Left forelimb (tissue), 1 donor: Measurements from ENCODE around the gene SRSF9.
A peak's percentile ranks its signal among the peaks of the same experiment; 100 is the strongest.
"Not testable (repeated sequence)": the region's sequence is repeated elsewhere in the genome, so short reads cannot be mapped to it uniquely, and the experiment has no call there.

Experiments
- DNase-seq: peaks from one replicate; pipeline ENCODE4 v3.0.0-alpha.2; 2018; ENCODE audit warnings: low spot score

SRSF9 gene

GRCh38 chr12:120447992-120448391 is 21.6 kb downstream of the SRSF9 start:
- DNase-seq = no peak

- not testable (repeated sequence) for DNase-seq
These were observed 22.7 kb downstream of the SRSF9 start for GRCh38 chr12:120446844-120447178.

- DNase-seq = peak; percentile 95
These were observed 23.4 kb downstream of the SRSF9 start, which contains the start of the genes GATC and TRIAP1 for GRCh38 chr12:120445911-120446843. Gene GATC (plus strand): TSS chr12:120446444. CDS start chr12:120446481, 37 bp downstream. Gene TRIAP1 (minus strand): TSS chr12:120446384. CDS start chr12:120446372, 12 bp downstream.

GRCh38 chr12:120444676-120445075 is 24.9 kb downstream of the SRSF9 start:
- no peak for DNase-seq

- DNase-seq = peak; percentile 69
These were observed 29.8 kb downstream of the SRSF9 start for GRCh38 chr12:120439646-120440247.

GRCh38 chr12:120438495-120439198 is 30.9 kb downstream of the SRSF9 start:
- no peak for DNase-seq

- DNase-seq = peak; percentile 93
These were observed 31.6 kb downstream of the SRSF9 start, which contains the start of gene COX6A1 for GRCh38 chr12:120437735-120438494. Gene COX6A1 (plus strand): TSS chr12:120438113. CDS start chr12:120438127, 14 bp downstream.

- no peak for DNase-seq
These were observed 36.6 kb downstream of the SRSF9 start for GRCh38 chr12:120432772-120433525.

- DNase-seq = no peak
These were observed 40.2 kb downstream of the SRSF9 start for GRCh38 chr12:120429368-120429767.

GRCh38 chr12:120428597-120429229 is 40.8 kb downstream of the SRSF9 start:
- DNase-seq = no peak

GRCh38 chr12:120425797-120426196 is 43.8 kb downstream of the SRSF9 start:
- DNase-seq = no peak

- DNase-seq = no peak
These were observed 46.6 kb downstream of the SRSF9 start for GRCh38 chr12:120422892-120423456.

GRCh38 chr12:120421701-120422100 is 47.8 kb downstream of the SRSF9 start:
- no peak for DNase-seq

- DNase-seq = no peak
These were observed 51.5 kb downstream of the SRSF9 start for GRCh38 chr12:120417917-120418580.

- DNase-seq = no peak
These were observed 52.9 kb downstream of the SRSF9 start for GRCh38 chr12:120416490-120417216.

- no peak for DNase-seq
These were observed 55.5 kb downstream of the SRSF9 start for GRCh38 chr12:120413901-120414695.

GRCh38 chr12:120412421-120412820 is 57.1 kb downstream of the SRSF9 start:
- no peak for DNase-seq
